SU-DHL-6 (cell line): ENCODE results near the gene SLC46A3.

Experiments
- H2AFZ ChIP-seq: fragments of 200-600 bp; sonication (generic); 2 replicates; pipeline ENCODE4 v1.6.1; 2014; ENCODE audit warnings: low read depth, mild to moderate bottlenecking, moderate library complexity, mixed read lengths, antibody characterized with exemption, low read length; ENCODE audit not compliant: severe bottlenecking
- H3F3A ChIP-seq: fragments of 200-600 bp; shearing (Covaris generic); 2 replicates; pipeline ENCODE4 v1.6.0; 2016; ENCODE audit warnings: antibody characterized with exemption, mild to moderate bottlenecking; ENCODE audit not compliant: insufficient read depth
- H3K27ac ChIP-seq: fragments of 200-600 bp; sonication (generic); 2 replicates; pipeline ENCODE4 v1.5.1; 2016; ENCODE audit warnings: low read depth, mild to moderate bottlenecking, low read length, moderate library complexity, mixed read lengths
- H3K27me3 ChIP-seq: fragments of 200-600 bp; sonication (generic), shearing (Covaris generic); 2 replicates; pipeline ENCODE4 v1.6.0; 2014; ENCODE audit warnings: mild to moderate bottlenecking, low read length
- H3K36me3 ChIP-seq: fragments of 200-600 bp; sonication (generic); 2 replicates; pipeline ENCODE4 v1.6.1; 2014; ENCODE audit warnings: mild to moderate bottlenecking, low read length, mixed read lengths
- H3K4me2 ChIP-seq: fragments of 300-600, 200-600 bp; shearing (Covaris generic), sonication (generic); 2 replicates; pipeline ENCODE4 v1.6.0; 2014; ENCODE audit warnings: low read length, low read depth, mild to moderate bottlenecking; ENCODE audit not compliant: poor library complexity, severe bottlenecking
- H3K4me3 ChIP-seq: fragments of 200-600 bp; sonication (generic); 2 replicates; pipeline ENCODE4 v1.5.1; 2014; ENCODE audit warnings: antibody characterized with exemption, low read length, mild to moderate bottlenecking, mixed read lengths; ENCODE audit not compliant: insufficient read depth, poor library complexity, severe bottlenecking
- H3K79me2 ChIP-seq: fragments of 200-600 bp; sonication (generic); 2 replicates; pipeline ENCODE4 v1.6.1; 2014; ENCODE audit warnings: mild to moderate bottlenecking, low read length, moderate library complexity; ENCODE audit not compliant: insufficient read depth
- H3K9ac ChIP-seq: fragments of 200-600 bp; sonication (generic); 2 replicates; pipeline ENCODE4 v1.7.0; 2014; ENCODE audit warnings: mild to moderate bottlenecking, low read length
- H3K9me2 ChIP-seq: fragments of 200-600 bp; sonication (generic); replicated peaks from 2 replicates; pipeline ENCODE4 v1.6.1; 2014; ENCODE audit warnings: low read length; ENCODE audit not compliant: insufficient read depth
- H3K9me3 ChIP-seq: fragments of 200-600 bp; sonication (generic); 2 replicates; pipeline ENCODE4 v1.6.1; 2014; ENCODE audit warnings: low read length, mixed read lengths; ENCODE audit not compliant: insufficient read depth
- H4K20me1 ChIP-seq: fragments of 200-600 bp; sonication (generic); 2 replicates; pipeline ENCODE4 v1.6.1; 2014; ENCODE audit warnings: low read depth, mild to moderate bottlenecking, antibody characterized with exemption, low read length, moderate library complexity, mixed read lengths
- EZH2phosphoT487 ChIP-seq: fragments of 200-600 bp; sonication (generic), shearing (Covaris generic); conservative IDR thresholded peaks from 2 replicates; pipeline ENCODE4 v1.6.1; 2018; ENCODE audit warnings: mild to moderate bottlenecking, antibody characterized with exemption, low read length, moderate library complexity, mixed read lengths
- TF ChIP-seq, protein P1 (sequence below): fragments of 200-600 bp; sonication (generic); IDR thresholded peaks from one replicate; pipeline ENCODE4 v1.5.1; 2017; ENCODE audit warnings: antibody characterized with exemption, mild to moderate bottlenecking, low read length, moderate library complexity; ENCODE audit not compliant: insufficient read depth, poor library complexity, severe bottlenecking

Gene SLC46A3

GRCh38 chr13:28739376-28739775, 20.6 kb upstream of the SLC46A3 start:
- Histone ChIP-seq H3K27ac (no peak overlapping the region), H3K9me2 (no peaks in the 10 kb centered on the region), H3K79me2 (no peaks in the 10 kb centered on the region), H3K27me3 (no peaks in the 10 kb centered on the region), H3F3A (no peaks in the 10 kb centered on the region), H3K9ac (no peak overlapping the region), H4K20me1 (no peaks in the 10 kb centered on the region), H3K4me2 (no peak overlapping the region), H3K36me3 (no peaks in the 10 kb centered on the region), H3K9me3 (no peaks in the 10 kb centered on the region), H3K4me3 (no peak overlapping the region), H2AFZ (no peak overlapping the region)
- TF ChIP-seq, protein P1, sequence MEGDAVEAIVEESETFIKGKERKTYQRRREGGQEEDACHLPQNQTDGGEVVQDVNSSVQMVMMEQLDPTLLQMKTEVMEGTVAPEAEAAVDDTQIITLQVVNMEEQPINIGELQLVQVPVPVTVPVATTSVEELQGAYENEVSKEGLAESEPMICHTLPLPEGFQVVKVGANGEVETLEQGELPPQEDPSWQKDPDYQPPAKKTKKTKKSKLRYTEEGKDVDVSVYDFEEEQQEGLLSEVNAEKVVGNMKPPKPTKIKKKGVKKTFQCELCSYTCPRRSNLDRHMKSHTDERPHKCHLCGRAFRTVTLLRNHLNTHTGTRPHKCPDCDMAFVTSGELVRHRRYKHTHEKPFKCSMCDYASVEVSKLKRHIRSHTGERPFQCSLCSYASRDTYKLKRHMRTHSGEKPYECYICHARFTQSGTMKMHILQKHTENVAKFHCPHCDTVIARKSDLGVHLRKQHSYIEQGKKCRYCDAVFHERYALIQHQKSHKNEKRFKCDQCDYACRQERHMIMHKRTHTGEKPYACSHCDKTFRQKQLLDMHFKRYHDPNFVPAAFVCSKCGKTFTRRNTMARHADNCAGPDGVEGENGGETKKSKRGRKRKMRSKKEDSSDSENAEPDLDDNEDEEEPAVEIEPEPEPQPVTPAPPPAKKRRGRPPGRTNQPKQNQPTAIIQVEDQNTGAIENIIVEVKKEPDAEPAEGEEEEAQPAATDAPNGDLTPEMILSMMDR = no peak
- TF ChIP-seq EZH2phosphoT487 = no peak

DNA sequence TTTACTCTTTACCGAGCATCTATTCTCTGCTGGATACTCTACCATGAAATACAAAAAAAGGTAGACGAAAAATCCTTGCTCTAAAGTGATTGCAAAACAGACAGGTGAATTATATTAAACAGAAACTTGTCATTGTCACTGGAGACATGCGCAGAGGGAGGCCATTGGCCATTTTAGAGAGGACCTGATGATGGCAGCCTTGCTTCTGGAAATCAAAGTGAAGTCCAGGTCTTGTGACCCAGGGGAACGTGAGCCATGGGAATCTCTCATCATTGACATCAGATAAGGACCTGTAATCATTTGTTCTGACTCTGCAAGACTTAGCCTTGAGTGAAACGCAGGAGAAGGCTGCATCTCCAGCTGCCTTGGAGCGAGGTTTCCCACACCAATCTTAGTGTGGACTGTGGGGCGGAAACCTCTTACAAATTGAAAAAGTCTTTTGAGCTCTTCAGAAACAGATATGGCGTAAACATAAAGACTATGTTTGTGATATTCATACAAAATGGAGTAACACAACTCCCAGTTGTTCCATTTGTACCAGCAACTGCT, 16.8 kb upstream of the SLC46A3 start:
- Histone ChIP-seq H3K27ac (no peak overlapping the region), H3K4me3 (no peak overlapping the region), H2AFZ (no peak overlapping the region), H3K9me3 (no peaks in the 10 kb centered on the region), H3K9me2 (no peaks in the 10 kb centered on the region), H3K79me2 (no peaks in the 10 kb centered on the region), H3F3A (no peaks in the 10 kb centered on the region), H3K4me2 (no peak overlapping the region), H3K36me3 (no peaks in the 10 kb centered on the region), H3K9ac (no peak overlapping the region), H4K20me1 (no peaks in the 10 kb centered on the region), H3K27me3 (no peaks in the 10 kb centered on the region)
- no peak for TF ChIP-seq EZH2phosphoT487
- TF ChIP-seq, protein P1 = no peak

DNA sequence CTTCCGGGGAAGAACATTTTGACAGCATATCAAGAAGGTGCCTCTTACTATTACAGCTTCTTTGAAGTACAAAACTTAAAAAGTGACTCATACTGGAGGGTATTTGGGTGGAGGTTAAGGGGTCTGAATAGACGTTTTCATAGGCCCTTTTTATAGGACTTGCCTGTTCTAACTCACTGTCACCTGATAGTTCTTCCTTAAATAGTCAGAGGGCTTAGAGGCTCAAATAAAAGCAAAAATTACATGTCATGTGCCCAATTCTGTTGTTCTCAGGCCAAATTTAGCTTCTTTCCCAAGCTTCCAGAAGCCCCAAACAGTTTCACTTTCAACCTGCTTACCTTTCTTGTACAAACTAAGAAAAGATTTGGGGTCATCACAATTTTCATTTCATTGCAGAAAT, 16.1 kb upstream of the SLC46A3 start:
- Histone ChIP-seq H3K36me3 (no peaks in the 10 kb centered on the region), H3K9ac (no peak overlapping the region), H3F3A (no peaks in the 10 kb centered on the region), H3K27ac (no peak overlapping the region), H3K9me3 (no peaks in the 10 kb centered on the region), H3K4me3 (no peak overlapping the region), H3K79me2 (no peaks in the 10 kb centered on the region), H2AFZ (no peak overlapping the region), H3K27me3 (no peaks in the 10 kb centered on the region), H4K20me1 (no peaks in the 10 kb centered on the region), H3K9me2 (no peaks in the 10 kb centered on the region), H3K4me2 (no peak overlapping the region)
- TF ChIP-seq, protein P1 = no peak
- no peak for TF ChIP-seq EZH2phosphoT487

DNA sequence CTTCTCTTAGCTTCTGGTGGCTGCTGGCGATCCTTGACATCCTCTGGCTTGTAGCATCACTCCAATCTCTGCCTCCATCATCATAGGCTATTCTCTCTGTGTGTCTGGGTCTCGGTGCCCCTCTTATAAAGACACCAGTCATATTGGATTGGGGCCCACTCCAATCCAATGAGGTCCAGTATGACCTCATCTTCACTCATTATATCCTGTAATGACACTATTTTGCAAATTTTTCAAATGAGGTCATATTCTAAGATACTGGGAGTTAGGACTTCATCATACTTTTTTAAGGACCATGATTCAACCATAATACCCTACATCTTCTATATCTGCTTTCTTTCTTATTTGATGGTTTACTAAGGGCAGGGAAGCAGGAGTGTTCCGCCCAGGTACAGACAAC, 12.0 kb upstream of the SLC46A3 start:
- H3K9ac ChIP-seq = no peak overlapping the region
- H3K36me3 ChIP-seq = no peaks in the 10 kb centered on the region
- H2AFZ ChIP-seq = no peak overlapping the region
- H3F3A ChIP-seq = no peaks in the 10 kb centered on the region
- H3K27me3 ChIP-seq = no peaks in the 10 kb centered on the region
- H3K9me2 ChIP-seq = no peaks in the 10 kb centered on the region
- no peaks in the 10 kb centered on the region for H3K9me3 ChIP-seq
- no peaks in the 10 kb centered on the region for H4K20me1 ChIP-seq
- H3K79me2 ChIP-seq = no peaks in the 10 kb centered on the region
- no peak overlapping the region for H3K4me3 ChIP-seq
- no peak overlapping the region for H3K27ac ChIP-seq
- TF ChIP-seq EZH2phosphoT487 = no peak
- TF ChIP-seq, protein P1 = no peak
- H3K4me2 ChIP-seq = no peak overlapping the region
